Stimulated activated CD4-positive, alpha-beta T cell treated with anti-CD3 and anti-CD28 coated beads, Interleukin-1b, Interleukin-23, amount 100 ng/mL, for 1 hour (primary cell): Measurements from ENCODE around the gene CKLF.
"Not testable (repeated sequence)": the region's sequence is repeated elsewhere in the genome, so short reads cannot be mapped to it uniquely, and the experiment has no call there.

Experiments
- DNase-seq, 2 donors: peaks; one replicate each; pipeline ENCODE4 v3.0.0-alpha.2; 2020; ENCODE audit warnings: low read depth in 2 of 2

CKLF gene

DNA sequence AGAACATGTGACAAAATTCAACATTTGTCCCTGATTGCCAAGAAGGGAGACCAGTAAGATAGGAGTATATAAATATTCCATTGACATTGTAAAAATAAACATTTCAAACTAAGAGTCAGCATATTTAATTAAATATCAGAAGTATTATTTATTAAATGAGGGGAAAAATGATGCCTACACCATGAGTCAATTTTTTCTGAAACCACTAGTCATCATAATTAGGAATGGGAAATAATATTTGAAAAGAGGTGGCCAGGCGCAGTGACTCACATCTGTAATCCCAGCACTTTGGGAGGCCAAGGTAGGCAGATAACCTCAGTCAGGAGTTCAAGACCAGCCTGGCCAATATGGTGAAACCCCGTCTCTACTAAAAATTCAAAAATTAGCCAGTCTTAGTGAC, 16.0 kb downstream of the CKLF start:
- DNase-seq = no peak

DNA sequence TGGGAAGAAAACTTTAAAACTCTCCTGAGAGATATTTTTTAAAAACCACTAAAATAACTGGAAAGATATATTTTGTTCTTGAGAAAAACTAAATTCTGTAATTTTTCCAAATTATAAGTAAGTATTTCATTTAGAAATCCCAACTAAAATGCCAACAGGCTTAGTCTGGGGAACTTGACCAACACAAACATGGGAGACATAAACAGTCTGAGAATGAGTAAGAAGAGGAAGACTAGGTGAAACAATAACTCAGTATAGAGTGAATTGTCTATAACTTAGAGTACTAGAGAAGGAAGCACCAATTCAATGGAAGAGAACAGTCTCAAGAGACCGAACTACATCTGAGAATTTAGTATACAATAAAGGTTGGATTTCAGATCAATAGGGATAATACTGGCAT, 16.8 kb downstream of the CKLF start:
- no peak for DNase-seq

DNA sequence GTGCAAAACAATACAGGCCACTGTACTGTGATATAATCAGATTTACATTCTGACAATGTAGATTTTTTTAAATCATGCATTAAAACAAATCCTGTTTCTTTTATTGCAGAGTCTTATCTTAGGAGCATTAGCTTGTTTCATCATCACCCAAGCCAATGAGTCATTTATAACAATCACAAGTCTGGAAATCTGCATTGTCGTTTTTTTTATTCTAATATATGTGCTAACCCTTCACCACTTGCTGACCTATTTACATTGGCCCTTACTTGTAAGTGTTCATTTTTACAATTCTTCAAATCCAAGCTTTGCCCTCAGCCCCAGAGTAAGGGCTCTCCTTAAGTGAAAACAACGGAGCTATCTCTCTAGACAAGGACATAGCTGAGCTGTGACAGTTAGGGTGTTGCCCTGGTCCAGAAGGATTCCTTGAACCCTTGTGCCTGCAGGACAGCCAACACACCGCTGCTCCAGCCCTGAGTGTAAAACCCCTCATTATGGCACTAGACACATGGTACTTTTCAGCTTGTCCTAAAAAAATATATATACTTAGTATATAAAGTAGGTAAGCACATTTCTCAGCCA, 17.5 kb downstream of the CKLF start:
- no peak for DNase-seq

DNA sequence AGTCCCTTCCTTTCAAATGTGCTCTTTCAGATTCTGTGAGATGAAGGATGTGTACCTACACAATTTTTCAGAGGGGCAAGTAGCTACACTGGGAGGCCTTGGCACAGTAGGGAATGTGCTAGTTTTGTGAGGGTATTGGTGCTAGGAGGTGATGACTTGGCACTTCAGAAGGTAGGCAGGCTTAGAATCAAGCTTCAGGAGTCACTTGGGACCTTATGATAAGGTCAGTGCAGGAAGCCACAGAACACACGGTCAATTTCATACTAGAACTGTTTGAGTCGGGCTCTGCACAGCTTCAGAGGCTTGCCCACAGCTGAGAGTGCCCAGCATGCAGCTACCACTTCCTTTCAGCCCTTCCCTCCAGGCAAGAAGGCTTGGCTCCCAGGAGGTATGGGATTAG, 20.0 kb downstream of the CKLF start:
- no peak for DNase-seq

DNA sequence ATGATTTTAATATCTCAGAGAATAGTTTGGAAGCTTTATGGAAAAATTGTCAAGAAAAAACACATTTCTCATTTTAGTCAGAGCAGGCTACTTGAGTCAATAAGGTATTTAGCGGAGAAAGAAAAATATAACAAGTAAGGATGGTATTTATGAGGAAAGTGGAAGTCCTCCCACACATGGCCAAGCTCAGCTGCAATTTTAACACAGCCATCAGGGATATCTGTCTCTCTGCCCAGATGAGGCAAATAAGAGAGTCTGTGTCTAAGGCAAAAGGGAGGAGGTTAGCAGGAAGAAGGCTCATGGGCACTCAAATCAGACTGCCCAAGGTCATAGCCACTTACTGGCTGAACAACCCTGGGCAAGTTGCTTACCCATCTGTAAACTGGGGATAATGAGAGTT, 21.7 kb downstream of the CKLF start:
- no peak for DNase-seq

DNA sequence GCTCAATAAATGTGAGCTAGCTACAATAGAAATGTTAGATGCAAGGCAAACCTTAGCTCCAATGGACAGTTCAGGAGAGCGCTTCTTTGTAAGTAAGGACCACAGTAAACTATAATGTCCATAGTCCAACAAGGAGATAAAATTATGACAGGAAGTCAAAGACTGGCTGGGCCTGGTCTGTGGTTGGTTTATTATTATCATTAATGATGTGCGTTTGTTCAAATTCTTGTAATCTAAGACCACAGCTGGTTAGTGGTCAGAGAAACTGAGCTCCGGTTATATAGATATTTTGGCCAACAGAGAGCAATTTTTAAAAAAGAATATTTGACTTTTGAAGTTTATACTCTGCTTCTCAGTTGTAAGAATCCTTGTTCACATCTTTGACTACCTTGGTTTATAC, 22.2 kb downstream of the CKLF start:
- no peak for DNase-seq

DNA sequence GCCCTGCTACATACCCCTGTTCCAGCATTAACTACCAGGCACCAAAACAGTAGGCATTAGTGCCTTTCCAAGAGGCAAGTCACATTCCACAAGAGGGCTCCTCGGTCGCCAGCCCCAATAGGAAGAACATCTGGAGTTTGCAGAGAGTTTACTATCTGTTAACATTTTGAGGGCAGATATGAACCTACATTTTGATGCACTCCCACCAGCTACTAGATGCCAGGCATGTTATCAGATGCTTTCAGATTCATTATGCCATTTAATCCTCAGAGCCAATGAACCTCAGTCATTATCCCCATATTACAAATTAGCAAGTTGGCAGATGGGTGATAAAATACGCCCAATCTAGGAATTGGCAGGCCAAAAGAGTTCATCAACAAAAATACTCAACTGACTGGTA, 22.7 kb downstream of the CKLF start:
- DNase-seq = no peak

DNA sequence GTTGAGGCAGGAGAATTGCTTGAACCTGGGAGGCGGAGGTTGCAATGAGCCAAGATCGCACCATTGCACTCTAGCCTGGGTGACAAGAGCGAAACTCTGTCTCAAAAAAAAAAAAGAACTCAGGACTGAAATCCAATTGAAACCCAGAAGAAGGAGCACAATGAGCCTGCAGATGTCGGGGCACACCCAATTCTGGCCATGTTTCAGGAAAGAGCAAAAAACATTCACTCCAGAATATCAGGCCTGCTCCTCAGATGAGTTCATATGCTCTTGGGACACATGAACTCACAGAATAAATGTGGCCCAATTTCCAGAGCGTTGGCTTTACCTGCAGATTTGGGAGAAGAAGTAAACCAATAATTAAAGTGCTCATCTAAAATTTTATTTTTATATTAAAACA, 23.9 kb downstream of the CKLF start:
- no peak for DNase-seq

DNA sequence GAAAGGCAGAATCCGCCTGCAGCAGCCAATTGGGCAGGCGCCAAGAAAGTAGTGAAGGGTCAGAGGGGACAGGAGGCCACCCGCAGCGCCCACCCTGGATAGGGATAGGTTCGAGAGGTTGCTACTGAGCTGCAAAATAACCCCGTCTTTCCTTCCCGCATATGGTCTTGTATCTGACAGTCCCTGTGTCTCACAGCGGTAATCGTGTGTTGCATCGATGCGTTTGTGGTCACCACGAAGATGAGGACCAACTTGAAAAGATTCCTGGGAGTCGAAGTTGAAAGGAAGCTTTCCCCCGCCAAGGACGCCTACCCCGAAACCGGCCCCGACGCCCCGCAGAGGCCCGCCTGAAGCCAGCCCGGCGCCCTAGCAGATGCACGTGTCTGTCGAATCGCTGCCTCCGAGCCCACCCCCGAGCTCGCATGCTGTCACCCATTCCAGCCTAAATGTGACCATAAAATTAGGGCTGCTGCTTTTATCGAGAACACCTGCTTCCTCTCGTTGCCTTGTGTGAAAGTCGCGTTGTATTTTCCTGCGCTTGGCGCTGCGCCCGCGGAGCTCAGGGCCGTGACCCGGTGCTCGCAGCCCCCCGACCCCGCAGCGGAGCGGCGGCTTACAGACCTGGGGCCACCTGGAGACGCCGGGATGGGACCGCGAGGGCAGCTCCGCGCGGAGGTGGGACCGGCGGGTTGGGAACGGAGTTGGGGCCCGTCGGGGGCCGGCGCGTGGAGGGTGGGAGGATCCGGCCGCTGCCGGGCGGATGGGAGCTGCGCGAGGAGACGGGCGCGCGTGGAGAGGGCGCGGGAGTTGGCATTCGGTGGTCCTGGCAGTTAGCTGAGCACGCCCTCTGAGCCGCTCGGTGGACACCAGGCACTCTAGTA, 26.5 kb downstream of the CKLF start, which contains the start of gene CMTM2:
TSS of gene CMTM2 (plus strand) at position 813 of the 881 bp plus-strand sequence. CDS start 145 bp downstream, outside the sequence.
- DNase-seq = no peak

DNA sequence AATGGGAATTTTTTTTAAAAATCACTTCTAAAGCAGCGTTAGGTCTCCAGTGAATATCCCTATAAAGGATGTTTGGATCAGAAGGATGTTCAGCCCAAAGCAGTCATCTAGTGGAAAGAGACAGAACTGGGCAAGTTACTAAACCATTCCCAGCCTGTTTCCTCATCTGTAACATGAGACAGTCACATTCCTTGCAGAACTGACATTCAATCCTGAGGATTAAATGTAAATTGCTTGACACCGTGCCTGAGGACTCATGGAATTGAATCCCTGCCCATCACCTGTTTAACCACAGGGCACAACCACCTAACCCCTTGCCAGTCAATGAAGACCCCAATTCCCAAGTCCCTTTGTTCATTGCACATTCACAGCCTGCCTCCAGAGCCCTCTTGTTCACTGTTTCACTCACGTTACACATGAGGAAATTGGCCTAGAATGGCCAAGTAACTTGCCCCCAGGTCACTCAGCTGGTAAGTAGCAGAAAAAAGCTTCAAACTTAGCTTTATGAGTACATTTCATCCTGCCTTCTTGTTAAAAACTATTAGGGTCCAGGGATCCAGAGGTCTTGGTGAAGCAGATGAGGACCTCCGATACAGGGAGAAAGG, 28.3 kb downstream of the CKLF start:
- no peak for DNase-seq

DNA sequence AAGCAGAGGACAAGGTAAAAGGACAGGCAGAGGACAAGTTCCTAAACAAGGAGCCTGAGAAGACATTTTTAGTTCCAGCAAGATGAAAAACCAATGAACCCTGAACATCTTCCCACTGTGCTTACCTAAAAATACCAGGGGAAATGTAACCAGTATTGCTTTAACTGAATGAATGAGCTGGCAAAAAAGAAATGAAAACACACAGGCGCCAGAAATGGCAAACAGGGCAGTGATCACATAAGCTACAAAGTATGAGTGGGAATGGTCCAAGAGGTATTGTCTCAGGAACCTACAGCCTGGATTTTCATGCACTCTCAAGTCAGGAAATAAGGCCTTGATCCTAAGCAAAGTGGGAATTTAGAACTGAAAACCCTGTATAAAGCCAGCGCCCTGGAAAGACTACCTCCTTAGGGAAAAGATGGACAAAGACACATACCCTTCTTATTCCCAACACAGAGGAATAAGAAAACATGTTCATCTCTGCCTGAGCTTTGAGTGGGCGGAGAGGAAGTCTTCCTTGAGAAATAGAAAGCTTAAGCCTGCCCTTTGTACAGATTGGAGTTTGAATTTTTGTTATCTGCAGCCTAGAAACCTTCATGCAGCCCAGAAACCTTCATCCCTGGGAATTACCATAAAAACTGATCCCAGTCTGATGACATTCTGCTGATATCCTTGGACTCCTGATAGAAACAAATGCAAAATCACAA, 29.0 kb downstream of the CKLF start:
- DNase-seq = no peak

DNA sequence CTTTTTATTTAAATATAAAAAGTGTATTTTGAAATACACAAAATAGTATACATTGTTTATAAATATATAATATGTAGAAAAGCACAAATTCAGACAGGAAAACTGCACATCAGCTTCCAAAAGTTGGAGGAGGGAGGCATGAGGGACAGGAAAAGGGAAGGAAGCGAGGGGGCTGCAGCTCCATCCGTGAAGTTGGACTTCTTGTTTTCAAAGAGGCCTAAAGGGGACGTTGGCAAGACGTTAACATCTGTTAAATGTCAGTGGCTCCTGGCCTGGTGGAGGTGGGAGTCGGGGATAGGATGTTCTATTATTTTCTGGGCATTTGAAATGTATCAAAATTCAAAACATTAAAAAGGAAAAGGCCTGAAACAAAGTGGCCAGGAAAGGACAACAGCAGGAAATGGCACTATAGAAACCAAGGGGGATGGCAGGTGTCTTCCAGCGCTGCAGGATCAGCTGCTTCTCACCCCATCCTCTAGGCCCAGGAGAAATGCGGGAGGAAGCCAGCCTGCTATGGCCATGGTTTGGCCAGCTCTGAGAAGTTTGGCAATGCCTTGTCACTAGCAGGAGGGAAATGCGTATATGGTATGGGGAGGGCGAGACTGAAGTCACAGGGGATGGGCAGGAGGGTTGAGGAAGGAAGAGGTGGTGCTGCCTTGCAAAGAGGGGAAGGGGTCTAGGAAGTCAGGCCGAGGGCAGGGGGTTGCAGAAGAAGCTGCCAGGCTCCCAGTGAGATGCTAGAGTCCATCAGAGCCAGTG, 33.3 kb downstream of the CKLF start:
- no peak for DNase-seq

DNA sequence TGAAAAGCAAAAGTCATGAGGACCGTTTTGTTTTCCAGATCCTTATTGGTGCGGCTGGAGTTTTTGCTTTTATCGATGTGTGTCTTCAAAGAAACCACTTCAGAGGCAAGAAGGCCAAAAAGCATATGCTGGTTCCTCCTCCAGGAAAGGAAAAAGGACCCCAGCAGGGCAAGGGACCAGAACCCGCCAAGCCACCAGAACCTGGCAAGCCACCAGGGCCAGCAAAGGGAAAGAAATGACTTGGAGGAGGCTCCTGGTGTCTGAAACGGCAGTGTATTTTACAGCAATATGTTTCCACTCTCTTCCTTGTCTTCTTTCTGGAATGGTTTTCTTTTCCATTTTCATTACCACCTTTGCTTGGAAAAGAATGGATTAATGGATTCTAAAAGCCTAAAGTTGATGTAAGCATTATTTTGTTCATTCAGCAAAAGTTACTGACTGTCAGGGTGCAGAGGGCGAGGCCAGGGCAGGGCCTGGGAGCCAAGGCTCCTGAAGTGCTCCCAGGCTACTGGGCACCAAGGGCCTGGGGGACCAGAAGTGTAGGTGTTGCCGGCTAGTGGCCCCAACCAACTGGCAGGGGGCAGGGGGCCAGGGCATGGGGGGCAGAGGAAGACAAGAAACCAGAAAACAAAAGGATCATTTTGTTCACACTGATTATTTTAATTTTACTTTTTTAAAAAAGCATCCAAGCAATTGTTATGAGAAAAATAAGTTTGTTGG, 35.7 kb downstream of the CKLF start:
- DNase-seq = no peak

DNA sequence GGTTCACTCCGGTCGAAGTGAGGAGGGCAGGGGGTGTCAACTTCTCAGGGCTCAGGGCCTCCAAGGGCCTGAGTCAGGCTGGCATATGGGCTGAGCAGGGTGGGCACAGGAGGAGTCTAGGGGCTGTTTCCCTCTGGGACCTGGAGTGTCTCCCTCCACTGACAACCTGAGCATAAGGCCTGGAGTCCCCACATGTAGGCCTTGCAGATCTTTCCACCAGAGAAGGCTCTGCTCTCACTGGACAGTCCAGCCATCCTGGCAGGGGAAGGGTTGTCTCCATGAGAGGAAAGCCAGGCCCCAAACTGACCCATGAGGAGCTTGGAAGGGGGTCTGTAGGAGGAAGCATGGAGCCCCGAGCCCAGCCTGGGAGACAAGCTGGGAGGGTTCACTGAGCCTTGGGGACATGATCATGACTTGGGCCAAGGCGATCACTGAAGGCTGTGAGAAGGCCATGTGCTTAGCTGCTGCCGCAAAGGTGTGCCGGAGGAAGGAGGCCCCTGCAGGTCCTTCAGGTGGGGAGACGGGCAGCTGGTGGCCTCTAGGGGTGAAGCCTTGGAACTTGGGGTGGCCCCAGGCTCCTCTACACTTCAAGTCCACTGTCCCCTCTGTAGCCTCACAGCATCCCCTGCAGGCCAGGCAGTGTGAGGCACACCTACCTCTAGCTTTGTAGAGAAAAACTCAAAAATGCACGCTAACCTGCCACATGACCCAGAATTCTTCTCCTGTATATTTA, 36.8 kb downstream of the CKLF start:
- peak in 1 of 2 donors; percentile 40 for DNase-seq

DNA sequence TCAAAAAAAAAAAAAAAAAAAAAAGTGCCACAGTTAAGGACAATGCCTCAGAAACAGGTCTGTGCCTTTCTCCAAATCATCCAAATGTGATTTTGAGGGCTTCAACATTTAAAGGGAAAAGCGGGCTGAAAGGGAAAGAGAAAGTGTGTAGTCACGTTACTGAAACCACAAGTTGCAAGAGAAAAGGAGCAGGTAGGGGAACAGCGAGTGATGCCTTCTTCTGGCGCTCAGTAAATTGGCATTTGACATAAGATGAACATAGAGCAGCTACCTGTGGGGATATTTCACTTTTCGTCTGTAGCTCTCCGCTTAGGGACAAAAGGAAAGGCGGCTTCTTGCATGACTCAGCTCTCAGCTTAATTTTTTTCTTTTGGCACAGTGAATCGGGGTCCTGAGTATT, 37.9 kb downstream of the CKLF start:
- DNase-seq = no peak

DNA sequence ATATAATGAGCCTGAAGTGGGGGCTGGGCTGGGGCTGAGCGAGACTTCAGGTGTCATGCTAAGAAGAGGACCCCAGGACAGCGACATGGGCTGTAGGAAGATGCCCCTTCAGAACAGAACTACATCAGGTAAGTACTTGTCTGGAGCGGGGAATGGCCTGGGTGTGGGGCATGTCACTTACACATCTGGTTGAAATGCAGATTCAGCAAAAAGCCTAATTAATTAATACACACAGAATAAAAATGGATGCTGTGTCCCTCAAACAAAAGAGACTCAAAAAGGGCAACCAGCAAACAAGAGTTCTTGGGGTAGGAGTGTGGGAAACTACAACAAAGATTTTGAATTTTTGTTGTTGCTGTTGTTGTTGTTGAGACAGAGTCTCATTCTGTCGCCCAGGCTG, 38.6 kb downstream of the CKLF start:
- no peak for DNase-seq

DNA sequence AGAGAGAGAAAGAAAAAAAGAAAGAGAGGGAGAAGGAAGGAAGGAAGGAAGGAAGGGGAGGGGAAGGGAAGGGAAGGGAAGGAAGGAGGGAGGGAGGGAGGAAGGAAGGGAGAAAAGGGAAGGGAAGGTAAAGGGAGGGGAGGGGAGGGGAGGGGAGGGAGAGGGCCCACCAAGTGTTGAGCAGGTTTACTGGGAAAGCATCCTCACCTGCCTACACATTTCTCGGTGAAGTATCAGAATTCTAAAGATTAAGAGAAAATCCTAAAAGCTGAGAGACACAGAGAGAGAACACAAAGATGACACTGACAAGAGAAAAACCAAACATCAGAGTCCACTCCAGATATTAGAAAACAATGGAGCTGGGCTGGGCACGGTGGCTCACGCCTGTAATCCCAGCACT, 39.9 kb downstream of the CKLF start:
- DNase-seq = no peak

DNA sequence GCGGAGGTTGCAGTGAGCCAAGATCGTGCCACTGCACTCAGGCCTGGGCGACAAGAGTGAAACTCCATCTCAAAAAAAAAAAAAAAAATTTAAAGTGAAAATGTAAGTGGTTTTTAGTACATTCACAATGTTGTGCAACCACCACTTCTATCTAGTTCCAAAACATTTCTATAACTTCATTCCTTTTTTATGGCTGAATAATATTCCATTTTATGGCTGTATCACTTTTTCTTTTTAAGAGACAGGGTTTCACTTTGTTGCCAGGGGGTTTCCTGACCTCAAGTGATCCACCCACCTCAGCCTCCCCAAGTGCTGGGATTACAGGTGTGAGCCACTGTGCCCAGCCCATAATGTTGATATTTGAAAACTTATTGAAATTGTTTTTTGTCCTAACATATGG, 40.4 kb downstream of the CKLF start:
- no peak for DNase-seq

DNA sequence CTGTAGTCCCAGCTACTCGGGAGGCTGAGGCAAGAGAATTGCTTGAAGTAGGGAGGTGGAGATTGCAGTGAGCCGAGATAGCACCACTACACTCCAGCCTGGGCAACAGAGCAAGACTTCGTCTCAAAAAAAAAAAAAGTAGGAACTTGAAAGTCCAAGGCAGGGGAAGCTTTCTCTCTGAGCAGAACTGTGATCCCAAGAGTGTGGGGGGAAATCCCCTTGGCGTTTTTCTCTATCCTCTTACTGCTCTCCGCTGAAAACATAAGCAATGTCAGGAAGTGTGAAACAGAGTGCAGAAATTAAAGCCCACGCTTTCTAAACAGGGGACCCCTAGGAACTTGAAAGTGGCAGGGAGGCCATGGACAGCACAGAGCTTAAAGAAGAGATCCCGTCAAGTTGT, 42.4 kb downstream of the CKLF start:
- no peak for DNase-seq

DNA sequence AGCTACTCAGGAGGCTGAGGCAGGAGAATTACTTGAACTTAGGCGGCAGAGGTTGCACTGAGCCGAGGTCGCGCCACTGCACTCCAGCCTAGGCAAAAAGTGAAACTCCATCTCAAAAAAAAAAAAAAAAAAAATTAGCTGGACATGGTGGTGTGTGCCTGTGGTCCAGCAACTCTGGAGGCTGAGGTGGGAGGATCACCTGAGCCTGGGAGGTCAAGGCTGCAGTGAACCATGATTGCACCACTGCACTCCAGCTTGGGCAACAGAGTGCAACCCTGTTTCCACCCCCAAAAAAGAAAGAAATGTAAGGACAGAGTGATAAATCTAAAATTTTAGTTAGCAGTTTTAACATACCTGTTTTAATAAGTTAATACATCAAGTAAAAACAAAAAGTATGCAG, 44.2 kb downstream of the CKLF start:
- DNase-seq = not testable (repeated sequence)
